ENCODE data around the gene GRWD1. TPM values are rescaled to one million over a fixed set of nuclear protein-coding genes. Genes with fewer than 3 reads are reported as not detected.

The GRWD1 gene
- total and polyA plus RNA-seq, 2 of the 4 experiments (the other 2 are of a cell fraction): 22.0 to 22.5 TPM

- H4K20me1 ChIP-seq (ENCODE audit: insufficient read depth, low read length): peaks cover 24% of the 10 kb centered on the region
- peak overlapping the region; percentile 55 for H2AK9ac ChIP-seq (replicated peaks; ENCODE audit: low read depth, low read length, poor library complexity)
- H2AK5ac ChIP-seq (ENCODE audit: low read depth, low read length): peak overlapping the region; percentile 20; the same call in 1 of the 2 replicates
- H3K23ac ChIP-seq (ENCODE audit: low read depth, low read length): peak overlapping the region; percentile 31
- peak overlapping the region; percentile 48; the same call in 1 of the 2 replicates for H3K14ac ChIP-seq (replicated peaks; ENCODE audit: low read depth, low read length)
- no peak overlapping the region; the same call in 1 of the 2 replicates for H3K27ac ChIP-seq (ENCODE audit: insufficient read depth, low read length)
- H3K4ac ChIP-seq (ENCODE audit: low read depth, low read length): no peak overlapping the region; the same call in 1 of the 2 replicates
- no peak overlapping the region for H2BK120ac ChIP-seq (ENCODE audit: low read depth, low read length)
- no TSS peak for BruUV-seq (replicated peaks)
- no peak overlapping the region for H4K5ac ChIP-seq (ENCODE audit: low read depth, low read length)
- no peak overlapping the region for H2BK20ac ChIP-seq (ENCODE audit: low read depth, low read length)
- peak; percentile 13; the same call in 1 of the 2 replicates for ATAC-seq (ENCODE audit: low read depth)
- in situ Hi-C loops (cut with MboI; ENCODE audit: low sequenced_read_pairs): no loop called here
- no peak overlapping the region for H2BK15ac ChIP-seq (ENCODE audit: low read depth, low read length)
- no peak overlapping the region for H2BK5ac ChIP-seq (ENCODE audit: low read depth, low read length, poor library complexity, severe bottlenecking)
- WGBS, 2 experiments (ENCODE audit: extremely low coverage in 2 of 2, insufficient read length in 1 of 2): 20% methylated on average over 11 of the region's 32 CpGs; no CpG with 5 or more reads in 1 of the 2 experiments
- peak overlapping the region; percentile 89 for H2AFZ ChIP-seq (replicated peaks; ENCODE audit: low read length, poor library complexity)
- no peaks in the 10 kb centered on the region for H3K27me3 ChIP-seq (ENCODE audit: control insufficient read depth, insufficient read depth, low read length)
- ChIA-PET POLR2A (ENCODE audit: unreplicated experiment) (no interaction called here), CTCF (interaction anchor here (1.7 kb wide), 1 partner anchor 9 kb away, joined by 7 read pairs; no protein-coding TSS in a partner anchor)
- DNase-seq: no peak
- 0 out of 2 replicates have a peak overlapping the region, but pooled peaks have one; percentile 4 for H3K56ac ChIP-seq (ENCODE audit: extremely low read depth, insufficient read depth, low read length)
- no peaks in the 10 kb centered on the region for H3K9me3 ChIP-seq (ENCODE audit: control insufficient read depth, insufficient read depth, low read length)
- H3K9me1 ChIP-seq (ENCODE audit: insufficient read depth, low read length): peaks cover 12% of the 10 kb centered on the region
- dilution Hi-C loops (cut with HindIII; ENCODE audit: low sequenced_read_pairs, unreplicated experiment): no loop called here
- H3K4me3 ChIP-seq (ENCODE audit: insufficient read depth, low read depth, low read length): peak overlapping the region; percentile 16; the same call in 1 of the 2 replicates
- H4K8ac ChIP-seq (ENCODE audit: low read depth in 2 of 2, low read length in 2 of 2): peak overlapping the region; percentile 40 to 46; a peak in 3 of 4 replicates
- no peak overlapping the region; the same call in 1 of the 2 replicates for H3K4me2 ChIP-seq (ENCODE audit: low read depth, low read length)
- H3K79me1 ChIP-seq (ENCODE audit: low read depth in 1 of 2, low read length in 2 of 2): peaks cover 0 to 16% of the 10 kb centered on the region in 2 experiments; a peak in 1 of 4 replicates
- H3K9ac ChIP-seq (ENCODE audit: low read depth, low read length): 0 out of 2 replicates have a peak overlapping the region, but pooled peaks have one; percentile 4
- H3K18ac ChIP-seq (ENCODE audit: low read depth, low read length): no peak overlapping the region
- intact Hi-C loops (cut with micrococcal nuclease): no loop called here
- H3K36me3 ChIP-seq (ENCODE audit: control insufficient read depth, insufficient read depth, low read length): peaks cover 38% of the 10 kb centered on the region
- no peak for TF ChIP-seq BHLHE40 (IDR thresholded peaks at IDR 0.05; ENCODE audit: low read depth, low read length)
- H4K91ac ChIP-seq (ENCODE audit: insufficient read depth, low read depth, low read length): no peak overlapping the region
- H3K4me1 ChIP-seq (ENCODE audit: control insufficient read depth, insufficient read depth, low read length): peaks cover 15% of the 10 kb centered on the region
Observed at GRCh38 chr19:48480183-48480557, 34.4 kb downstream of the GRWD1 start.
